ENCODE measurements around the gene MTM1. TPM values are rescaled to one million over a fixed set of nuclear protein-coding genes. Genes with fewer than 3 reads are reported as not detected.

Gene MTM1
- total and polyA plus RNA-seq, 9 of the 15 experiments (the other 6 are each of a cell fraction or from before 2014, with no cell fraction given), result 5.6 to 13.3 (median 9.5) TPM

- no peak for TF ChIP-seq ZHX1 (conservative IDR thresholded peaks at IDR 0.05; ENCODE audit: low read length)
- peak; percentile 64 for TF ChIP-seq TAF1 (IDR thresholded peaks at IDR 0.05; ENCODE audit: control insufficient read depth, extremely low read depth, insufficient read depth, low read length, severe bottlenecking)
- no peak for TF ChIP-seq CEBPZ (IDR thresholded peaks at IDR 0.05; ENCODE audit: borderline replicate concordance, low read depth, low read length)
- TF ChIP-seq E2F6 (IDR thresholded peaks at IDR 0.05; ENCODE audit: borderline replicate concordance in 1 of 2, extremely low read depth in 1 of 2, insufficient read depth in 1 of 2, insufficient read length in 1 of 2, low read depth in 1 of 2, low read length in 1 of 2, poor library complexity in 1 of 2, severe bottlenecking in 1 of 2), result peak in 1 of 2 experiments; percentile 40
- no peak for TF ChIP-seq TCF7L2 (IDR thresholded peaks at IDR 0.05; ENCODE audit: low read depth, low read length)
- no peak for TF ChIP-seq TBL1XR1 (IDR thresholded peaks at IDR 0.05; ENCODE audit: low read length in 2 of 2)
- TF ChIP-seq EGR1 (conservative IDR thresholded peaks at IDR 0.05), result peak; percentile 48; the same call in 1 of the 2 replicates
- TF ChIP-seq PURB (CRISPR knock-in tag; IDR thresholded peaks at IDR 0.05; ENCODE audit: low read depth), result no peak
- peak; percentile 33 for TF ChIP-seq TBP (optimal IDR thresholded peaks at IDR 0.05; ENCODE audit: low read depth, low read length)
- no peak for TF ChIP-seq ZNF280B (CRISPR knock-in tag; IDR thresholded peaks at IDR 0.05)
- no peak; the same call in 1 of the 2 replicates for TF ChIP-seq ZNF143 (CRISPR knock-in tag; IDR thresholded peaks at IDR 0.05)
- TF ChIP-seq PCBP1 (IDR thresholded peaks at IDR 0.05; ENCODE audit: low read depth, low read length, poor library complexity, severe bottlenecking), result no peak
- no peak for TF ChIP-seq NCOA2 (IDR thresholded peaks at IDR 0.05; ENCODE audit: partially characterized antibody in 2 of 2)
- TF ChIP-seq CBFA2T2 (conservative IDR thresholded peaks at IDR 0.05), result no peak
- TF ChIP-seq SETDB1 (IDR thresholded peaks at IDR 0.05; ENCODE audit: low read length), result no peak
- no peak for TF ChIP-seq RBM15 (IDR thresholded peaks at IDR 0.05; ENCODE audit: insufficient read depth, low read length)
- peak; percentile 29 for TF ChIP-seq RBBP5 (IDR thresholded peaks at IDR 0.05; ENCODE audit: borderline replicate concordance, insufficient read depth, low read length, poor library complexity, severe bottlenecking)
Measured at GRCh38 chrX:150692831-150693724, 124.7 kb downstream of the MTM1 start, which contains the start of gene MTMR1 (continued).
